ENCODE data around the gene LRRC32. TPM values are rescaled to one million over a fixed set of nuclear protein-coding genes. Genes with fewer than 3 reads are reported as not detected.

Gene LRRC32
- total RNA-seq, 2 donors from 2014 or later: 12.5 to 16.4 TPM

- peaks cover 2% of the 10 kb centered on the region for H3K27me3 Mint-ChIP-seq (ENCODE audit: low read depth)
- H3K27ac Mint-ChIP-seq: no peak overlapping the region
- H3K4me3 Mint-ChIP-seq: no peak overlapping the region
- no peak for DNase-seq
- no peak for ATAC-seq (replicated peaks in 1 of 2)
- H3K4me1 Mint-ChIP-seq (ENCODE audit: low read depth): peaks cover 34% of the 10 kb centered on the region
- H3K9me3 Mint-ChIP-seq: no peaks in the 10 kb centered on the region
- no peaks in the 10 kb centered on the region for H3K36me3 Mint-ChIP-seq (ENCODE audit: insufficient read depth in 2 of 2)
Measured at GRCh38 chr11:76662656-76663485, 7.7 kb downstream of the LRRC32 start.

- no peaks in the 10 kb centered on the region for H3K36me3 Mint-ChIP-seq (ENCODE audit: insufficient read depth in 2 of 2)
- H3K4me1 Mint-ChIP-seq (ENCODE audit: low read depth): peaks cover 25% of the 10 kb centered on the region
- H3K4me3 Mint-ChIP-seq: no peak overlapping the region
- no peaks in the 10 kb centered on the region for H3K27me3 Mint-ChIP-seq (ENCODE audit: low read depth)
- no peak for ATAC-seq (replicated peaks in 1 of 2)
- H3K27ac Mint-ChIP-seq: no peak overlapping the region
- DNase-seq: no peak
- no peaks in the 10 kb centered on the region for H3K9me3 Mint-ChIP-seq
Measured at GRCh38 chr11:76661834-76662434, 8.6 kb downstream of the LRRC32 start.

GRCh38 chr11:76661306-76661751, 9.2 kb downstream of the LRRC32 start:
- no peaks in the 10 kb centered on the region for H3K9me3 Mint-ChIP-seq
- H3K4me3 Mint-ChIP-seq: no peak overlapping the region
- H3K27me3 Mint-ChIP-seq (ENCODE audit: low read depth): no peaks in the 10 kb centered on the region
- ATAC-seq (replicated peaks in 1 of 2) (no peak), DNase-seq (no peak)
- peaks cover 19% of the 10 kb centered on the region for H3K4me1 Mint-ChIP-seq (ENCODE audit: low read depth)
- H3K36me3 Mint-ChIP-seq (ENCODE audit: insufficient read depth in 2 of 2): no peaks in the 10 kb centered on the region
- no peak overlapping the region for H3K27ac Mint-ChIP-seq

GRCh38 chr11:76660533-76661305, 9.8 kb downstream of the LRRC32 start:
- no peaks in the 10 kb centered on the region for H3K27me3 Mint-ChIP-seq (ENCODE audit: low read depth)
- no peak for DNase-seq
- H3K36me3 Mint-ChIP-seq (ENCODE audit: insufficient read depth in 2 of 2): no peaks in the 10 kb centered on the region
- peaks cover 16% of the 10 kb centered on the region for H3K4me1 Mint-ChIP-seq (ENCODE audit: low read depth)
- no peak for ATAC-seq (replicated peaks in 1 of 2)
- no peaks in the 10 kb centered on the region for H3K9me3 Mint-ChIP-seq
- H3K4me3 Mint-ChIP-seq: no peak overlapping the region
- H3K27ac Mint-ChIP-seq: no peak overlapping the region

- Mint-ChIP-seq H3K4me1 (ENCODE audit: low read depth) (peaks cover 7% of the 10 kb centered on the region), H3K27ac (no peak overlapping the region), H3K27me3 (ENCODE audit: low read depth) (no peaks in the 10 kb centered on the region), H3K4me3 (no peak overlapping the region), H3K9me3 (no peaks in the 10 kb centered on the region), H3K36me3 (ENCODE audit: insufficient read depth in 2 of 2) (no peaks in the 10 kb centered on the region)
- no peak for ATAC-seq (replicated peaks in 1 of 2)
- no peak for DNase-seq
Measured at GRCh38 chr11:76659672-76660532, 10.6 kb downstream of the LRRC32 start.

- no peak for DNase-seq
- no peaks in the 10 kb centered on the region for H3K9me3 Mint-ChIP-seq
- H3K27ac Mint-ChIP-seq: no peak overlapping the region
- no peak for ATAC-seq (replicated peaks in 1 of 2)
- no peaks in the 10 kb centered on the region for H3K27me3 Mint-ChIP-seq (ENCODE audit: low read depth)
- no peaks in the 10 kb centered on the region for H3K36me3 Mint-ChIP-seq (ENCODE audit: insufficient read depth in 2 of 2)
- H3K4me1 Mint-ChIP-seq (ENCODE audit: low read depth): no peaks in the 10 kb centered on the region
- no peak overlapping the region for H3K4me3 Mint-ChIP-seq
Measured at GRCh38 chr11:76658651-76659650, 11.6 kb downstream of the LRRC32 start.

- H3K9me3 Mint-ChIP-seq: no peaks in the 10 kb centered on the region
- H3K27ac Mint-ChIP-seq: no peak overlapping the region
Measured at GRCh38 chr11:76658231-76658630, 12.3 kb downstream of the LRRC32 start.

GRCh38 chr11:76657187-76658170, 13.1 kb downstream of the LRRC32 start:
- Mint-ChIP-seq H3K4me1 (ENCODE audit: low read depth) (no peaks in the 10 kb centered on the region), H3K9me3 (no peaks in the 10 kb centered on the region), H3K27me3 (ENCODE audit: low read depth) (no peaks in the 10 kb centered on the region), H3K36me3 (ENCODE audit: insufficient read depth in 2 of 2) (no peaks in the 10 kb centered on the region), H3K27ac (no peak overlapping the region), H3K4me3 (no peak overlapping the region)
- no peak for DNase-seq
- ATAC-seq (replicated peaks in 1 of 2): no peak

More at GRCh38 chr11:76658231-76658630, 12.3 kb downstream of the LRRC32 start:
- ATAC-seq (replicated peaks in 1 of 2): no peak
- no peak overlapping the region for H3K4me3 Mint-ChIP-seq
- DNase-seq: no peak
- no peaks in the 10 kb centered on the region for H3K4me1 Mint-ChIP-seq (ENCODE audit: low read depth)
- H3K36me3 Mint-ChIP-seq (ENCODE audit: insufficient read depth in 2 of 2): no peaks in the 10 kb centered on the region
- H3K27me3 Mint-ChIP-seq (ENCODE audit: low read depth): no peaks in the 10 kb centered on the region

GRCh38 chr11:76656571-76657081, 13.9 kb downstream of the LRRC32 start:
- H3K27ac Mint-ChIP-seq: no peak overlapping the region
- no peak for ATAC-seq (replicated peaks in 1 of 2)
- no peaks in the 10 kb centered on the region for H3K4me1 Mint-ChIP-seq (ENCODE audit: low read depth)
- no peak overlapping the region for H3K4me3 Mint-ChIP-seq
- no peaks in the 10 kb centered on the region for H3K36me3 Mint-ChIP-seq (ENCODE audit: insufficient read depth in 2 of 2)
- DNase-seq: no peak
- H3K9me3 Mint-ChIP-seq: no peaks in the 10 kb centered on the region
- no peaks in the 10 kb centered on the region for H3K27me3 Mint-ChIP-seq (ENCODE audit: low read depth)

- Mint-ChIP-seq H3K27me3 (ENCODE audit: low read depth) (no peaks in the 10 kb centered on the region), H3K4me3 (no peak overlapping the region), H3K36me3 (ENCODE audit: insufficient read depth in 2 of 2) (no peaks in the 10 kb centered on the region), H3K9me3 (no peaks in the 10 kb centered on the region), H3K27ac (no peak overlapping the region), H3K4me1 (ENCODE audit: low read depth) (no peaks in the 10 kb centered on the region)
- DNase-seq: no peak
- ATAC-seq (replicated peaks in 1 of 2): no peak
Measured at GRCh38 chr11:76656050-76656531, 14.5 kb downstream of the LRRC32 start.

Data from activated T-cell treated with anti-CD3 and anti-CD28 coated beads, Interleukin-2, amount 50 U/mL, for 72 hours (primary cell).